GM23338 (cell line): ENCODE measurements around the gene PCSK6. TPM values are rescaled to one million over a fixed set of nuclear protein-coding genes. Genes with fewer than 3 reads are reported as not detected.

Source experiments
- ATAC-seq: fragments of 200-7000 bp; cut with Tn5 transposase; 3 replicates; pipeline ENCODE4 v1.9.1; 2020
- DNase-seq: peaks from one replicate; pipeline ENCODE4 v3.0.0-alpha.2; 2015; ENCODE audit warnings: low spot score
- H2AFZ ChIP-seq: fragments of 200-600 bp; sonication (generic); 2 replicates; pipeline ENCODE4 v1.8.0; 2016; ENCODE audit warnings: antibody characterized with exemption, mild to moderate bottlenecking, moderate library complexity
- H3F3A ChIP-seq: fragments of 200-600 bp; sonication (generic); replicated peaks from 2 replicates; pipeline ENCODE4 v1.8.0; 2017; ENCODE audit warnings: antibody characterized with exemption, mixed run types, low read depth
- H3K27ac ChIP-seq: fragments of 200-600 bp; sonication (generic); 2 replicates; pipeline ENCODE4 v1.6.1; 2016; ENCODE audit warnings: low read depth
- H3K27me3 ChIP-seq: fragments of 200-600 bp; sonication (generic); 2 replicates; pipeline ENCODE4 v1.8.0; 2016; ENCODE audit warnings: mild to moderate bottlenecking, mixed run types, moderate library complexity; ENCODE audit not compliant: insufficient read depth
- H3K36me3 ChIP-seq: fragments of 200-600 bp; sonication (generic); 2 replicates; pipeline ENCODE4 v1.8.0; 2016; ENCODE audit warnings: mild to moderate bottlenecking; ENCODE audit not compliant: insufficient read depth
- H3K4me1 ChIP-seq: fragments of 200-600 bp; sonication (generic); 2 replicates; pipeline ENCODE4 v1.8.0; 2016; ENCODE audit warnings: mild to moderate bottlenecking, moderate library complexity; ENCODE audit not compliant: insufficient read depth
- H3K4me2 ChIP-seq: fragments of 200-600 bp; sonication (generic); 2 replicates; pipeline ENCODE4 v1.7.1; 2017; ENCODE audit warnings: mixed run types
- H3K4me3 ChIP-seq: fragments of 200-600 bp; sonication (generic); 2 replicates; pipeline ENCODE4 v1.6.1; 2016; ENCODE audit warnings: mixed run types
- H3K79me2 ChIP-seq: fragments of 200-600 bp; sonication (generic); replicated peaks from 2 replicates; pipeline ENCODE4 v1.8.0; 2017; ENCODE audit warnings: mild to moderate bottlenecking; ENCODE audit not compliant: insufficient read depth
- H3K9me2 ChIP-seq: fragments of 200-600 bp; sonication (generic); 2 replicates; pipeline ENCODE4 v1.8.0; 2017; ENCODE audit not compliant: insufficient read depth
- H4K20me1 ChIP-seq: fragments of 200-600 bp; sonication (generic); replicated peaks from 2 replicates; pipeline ENCODE4 v1.8.0; 2017; ENCODE audit warnings: mild to moderate bottlenecking; ENCODE audit not compliant: insufficient read depth
- H3K27ac Mint-ChIP-seq: 2 replicates; pipeline ENCODE4 v1.8.0; 2020; ENCODE audit warnings: inconsistent platforms, mild to moderate bottlenecking, moderate library complexity, mixed read lengths
- H3K27me3 Mint-ChIP-seq: 3 replicates; pipeline ENCODE4 v1.8.0; 2022; ENCODE audit warnings: low read depth, mild to moderate bottlenecking, moderate library complexity, mixed read lengths, inconsistent platforms; ENCODE audit not compliant: insufficient read depth, poor library complexity
- H3K36me3 Mint-ChIP-seq: 3 replicates; pipeline ENCODE4 v1.8.0; 2021; ENCODE audit warnings: low read depth, mild to moderate bottlenecking, inconsistent platforms, moderate library complexity, mixed read lengths
- H3K4me1 Mint-ChIP-seq: 3 replicates; pipeline ENCODE4 v1.8.0; 2020; ENCODE audit warnings: mild to moderate bottlenecking, inconsistent platforms, mixed read lengths
- H3K4me3 Mint-ChIP-seq: 3 replicates; pipeline ENCODE4 v1.8.0; 2021; ENCODE audit warnings: moderate library complexity, mild to moderate bottlenecking, inconsistent platforms, mixed read lengths
- H3K9me3 Mint-ChIP-seq: 3 replicates; pipeline ENCODE4 v1.8.0; 2020; ENCODE audit warnings: moderate library complexity, mild to moderate bottlenecking, inconsistent platforms, mixed read lengths
- CREB1 ChIP-seq: fragments of 250-450 bp; sonication (Bioruptor Pico); IDR thresholded peaks from 2 replicates; pipeline ENCODE4 v1.5.0; 2020; ENCODE audit warnings: low read depth, mild to moderate bottlenecking, moderate library complexity
- EZH2 ChIP-seq: fragments of 200-600 bp; sonication (generic); IDR thresholded peaks from one replicate; pipeline ENCODE4 v1.8.0; 2017; ENCODE audit warnings: antibody characterized with exemption, mild to moderate bottlenecking, low read depth; ENCODE audit not compliant: unreplicated experiment
- EZH2phosphoT487 ChIP-seq: fragments of 200-600 bp; sonication (generic); IDR thresholded peaks from one replicate; pipeline ENCODE4 v1.8.1; 2018; ENCODE audit warnings: antibody characterized with exemption; ENCODE audit not compliant: unreplicated experiment
- JUNB ChIP-seq: IDR thresholded peaks from one replicate; pipeline ENCODE4 v1.6.1; 2016; ENCODE audit warnings: antibody characterized with exemption; ENCODE audit not compliant: unreplicated experiment
- NANOG ChIP-seq: IDR thresholded peaks from 2 replicates; pipeline ENCODE4 v1.6.1; 2016; ENCODE audit warnings: antibody characterized with exemption, borderline replicate concordance
- POLR2AphosphoS5 ChIP-seq: IDR thresholded peaks from 2 replicates; pipeline ENCODE4 v1.6.1; 2016; ENCODE audit warnings: antibody characterized with exemption, low read depth
- REST ChIP-seq: IDR thresholded peaks from one replicate; pipeline ENCODE4 v1.6.1; 2018; ENCODE audit warnings: antibody characterized with exemption; ENCODE audit not compliant: unreplicated experiment
- STAT1 ChIP-seq: IDR thresholded peaks from one replicate; pipeline ENCODE4 v1.6.1; 2016; ENCODE audit warnings: antibody characterized with exemption; ENCODE audit not compliant: unreplicated experiment
- ZNF114 ChIP-seq: fragments of 250-450 bp; sonication (Bioruptor Pico); IDR thresholded peaks from 2 replicates; pipeline ENCODE4 v1.5.0; 2020; ENCODE audit warnings: mild to moderate bottlenecking, moderate library complexity
- ZNF331 ChIP-seq: fragments of 250-450 bp; sonication (Bioruptor Pico); IDR thresholded peaks from 2 replicates; pipeline ENCODE4 v1.5.0; 2020; ENCODE audit warnings: low read depth, mild to moderate bottlenecking, moderate library complexity
- ZNF462 ChIP-seq: fragments of 250-450 bp; sonication (Bioruptor Pico); IDR thresholded peaks from 2 replicates; pipeline ENCODE4 v1.5.0; 2020; ENCODE audit warnings: mild to moderate bottlenecking, moderate library complexity
- polyA plus RNA-seq: library from polyadenylated mRNA; unstranded; fragments of >200 nt; fragmentation: Nextera tagmentation; extraction: Ambion mirVana; gene quantifications from 2 replicates; pipeline ENCODE4 v1.2.1, GENCODE V29; 2016
- total RNA-seq: library from RNA; depleted of rRNA; stranded (reverse); fragments of >200 nt; shearing (Covaris generic); gene quantifications from 2 replicates; pipeline ENCODE4 v1.2.3, GENCODE V29; 2014

Gene PCSK6
- total and polyA plus RNA-seq, 2 experiments from 2014 or later: 1.7 to 6.7 TPM

- Histone ChIP-seq H3K9me2 (no peaks in the 10 kb centered on the region), H2AFZ (no peak overlapping the region), H3K79me2 (no peaks in the 10 kb centered on the region), H3K36me3 (no peaks in the 10 kb centered on the region), H3F3A (no peaks in the 10 kb centered on the region), H3K4me3 (no peak overlapping the region), H3K4me2 (no peak overlapping the region), H3K4me1 (no peaks in the 10 kb centered on the region; the same call in 1 of the 2 replicates), H3K27ac (no peak overlapping the region), H3K27me3 (no peaks in the 10 kb centered on the region), H4K20me1 (no peaks in the 10 kb centered on the region)
- Mint-ChIP-seq H3K27ac (no peak overlapping the region), H3K27me3 (peaks cover 7% of the 10 kb centered on the region), H3K36me3 (no peaks in the 10 kb centered on the region), H3K4me3 (no peak overlapping the region), H3K4me1 (peaks cover 18% of the 10 kb centered on the region), H3K9me3 (no peaks in the 10 kb centered on the region)
- ATAC-seq (peak; percentile 23; the same call in 1 of the 3 replicates), DNase-seq (no peak)
- no peak for TF ChIP-seq EZH2phosphoT487
- TF ChIP-seq STAT1: no peak
- TF ChIP-seq ZNF331: no peak
- no peak for TF ChIP-seq EZH2
- no peak for TF ChIP-seq ZNF114 (CRISPR knock-in tag)
Observed at GRCh38 chr15:101407966-101408775, 81.3 kb downstream of the PCSK6 start.

DNA sequence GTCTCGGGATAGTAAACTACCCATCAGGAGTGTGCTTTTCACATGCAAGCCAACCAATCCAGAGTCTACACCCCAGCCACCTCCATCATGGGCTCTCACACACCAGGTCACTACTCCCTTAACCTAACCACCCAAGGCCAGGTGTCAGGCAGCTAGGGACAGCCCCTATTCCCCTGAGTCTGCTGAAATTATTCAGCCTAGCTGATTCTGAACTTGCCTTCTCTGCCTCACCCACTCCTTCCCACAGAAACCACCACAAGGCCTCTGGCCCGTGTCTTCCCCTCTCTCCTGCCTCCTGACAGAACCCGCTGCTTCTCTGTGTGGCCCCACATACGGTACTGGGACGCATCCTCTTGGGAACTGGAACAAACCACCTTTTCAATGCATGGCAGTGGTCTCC, 82.1 kb downstream of the PCSK6 start:
- Histone ChIP-seq H3K4me1 (no peaks in the 10 kb centered on the region; the same call in 1 of the 2 replicates), H3K4me3 (no peak overlapping the region), H4K20me1 (no peaks in the 10 kb centered on the region), H3K36me3 (no peaks in the 10 kb centered on the region), H2AFZ (no peak overlapping the region), H3F3A (no peaks in the 10 kb centered on the region), H3K4me2 (no peak overlapping the region), H3K9me2 (no peaks in the 10 kb centered on the region), H3K27me3 (no peaks in the 10 kb centered on the region), H3K79me2 (no peaks in the 10 kb centered on the region), H3K27ac (no peak overlapping the region)
- ATAC-seq (no peak), DNase-seq (no peak)
- Mint-ChIP-seq H3K9me3 (no peaks in the 10 kb centered on the region), H3K27me3 (peaks cover 7% of the 10 kb centered on the region), H3K36me3 (no peaks in the 10 kb centered on the region), H3K27ac (no peak overlapping the region), H3K4me1 (peaks cover 18% of the 10 kb centered on the region), H3K4me3 (no peak overlapping the region)
- TF ChIP-seq CREB1 (CRISPR knock-in tag) (no peak), STAT1 (no peak), NANOG (no peak), POLR2AphosphoS5 (no peak), ZNF462 (CRISPR knock-in tag) (no peak), EZH2 (no peak), EZH2phosphoT487 (no peak), REST (no peak), ZNF114 (CRISPR knock-in tag) (no peak), JUNB (no peak)
